GM19397 (cell line): ENCODE results near the gene MEDAG.
"Not testable (repeated sequence)": the region's sequence is repeated elsewhere in the genome, so short reads cannot be mapped to it uniquely, and the experiment has no call there.

Experiments used
- ATAC-seq: cut with Tn5 transposase; IDR thresholded peaks from one replicate; pipeline ENCODE4 v1.9.1; 2021; ENCODE audit warnings: mild to moderate bottlenecking, moderate library complexity; ENCODE audit not compliant: unreplicated experiment

Gene MEDAG

GRCh38 chr13:30906411-30907051 is 460 bp downstream of the MEDAG start:
- ATAC-seq: no peak

GRCh38 chr13:30907121-30907861 is 1.2 kb downstream of the MEDAG start:
- ATAC-seq: no peak

GRCh38 chr13:30908416-30908980 is 2.4 kb downstream of the MEDAG start:
- ATAC-seq: no peak

DNA sequence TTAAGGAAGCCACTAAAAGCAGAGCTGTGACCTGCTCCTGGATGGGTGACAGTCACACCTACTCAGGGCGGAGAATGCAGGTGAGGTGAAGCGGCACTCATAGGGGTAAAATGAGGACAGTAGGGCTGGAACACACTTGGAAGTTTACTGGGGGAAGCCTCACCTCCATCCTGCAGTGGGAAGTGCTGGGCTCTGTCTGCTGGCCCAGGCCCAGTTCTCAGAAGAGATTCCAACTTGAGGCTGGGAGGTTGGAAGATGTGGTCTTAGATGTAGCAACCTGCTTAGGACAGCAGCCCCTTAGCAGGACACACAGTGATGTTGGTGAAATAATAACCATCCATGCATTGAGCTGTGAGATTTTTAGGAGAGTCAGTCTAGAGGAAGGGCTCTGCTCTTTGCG is 4.6 kb downstream of the MEDAG start:
- no peak for ATAC-seq

- ATAC-seq: no peak
These were observed 9.8 kb downstream of the MEDAG start for GRCh38 chr13:30915691-30916541.

DNA sequence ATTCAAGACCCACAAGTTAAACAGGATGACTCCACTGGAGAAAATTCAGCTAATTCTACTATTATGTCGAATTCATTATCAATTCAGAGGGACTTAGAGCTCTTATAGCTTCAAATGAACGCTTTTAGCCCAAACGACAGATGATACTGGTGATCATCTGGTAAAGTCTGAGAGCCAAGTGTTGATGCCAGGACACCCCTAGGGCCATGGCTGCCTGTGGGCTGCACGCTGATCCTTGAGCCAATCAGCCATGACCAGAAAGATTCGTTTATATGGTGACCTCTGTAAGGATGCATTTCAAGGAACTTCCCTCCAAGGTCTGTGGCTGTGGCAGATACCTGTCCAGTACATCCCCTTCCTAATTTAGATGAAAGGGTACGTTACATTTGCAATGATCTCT is 10.9 kb downstream of the MEDAG start:
- ATAC-seq: no peak

- ATAC-seq: no peak
These were observed 12.8 kb downstream of the MEDAG start for GRCh38 chr13:30918662-30919405.

- no peak for ATAC-seq
These were observed 14.3 kb downstream of the MEDAG start for GRCh38 chr13:30920162-30920909.

GRCh38 chr13:30923418-30923817 is 17.3 kb downstream of the MEDAG start:
- no peak for ATAC-seq

DNA sequence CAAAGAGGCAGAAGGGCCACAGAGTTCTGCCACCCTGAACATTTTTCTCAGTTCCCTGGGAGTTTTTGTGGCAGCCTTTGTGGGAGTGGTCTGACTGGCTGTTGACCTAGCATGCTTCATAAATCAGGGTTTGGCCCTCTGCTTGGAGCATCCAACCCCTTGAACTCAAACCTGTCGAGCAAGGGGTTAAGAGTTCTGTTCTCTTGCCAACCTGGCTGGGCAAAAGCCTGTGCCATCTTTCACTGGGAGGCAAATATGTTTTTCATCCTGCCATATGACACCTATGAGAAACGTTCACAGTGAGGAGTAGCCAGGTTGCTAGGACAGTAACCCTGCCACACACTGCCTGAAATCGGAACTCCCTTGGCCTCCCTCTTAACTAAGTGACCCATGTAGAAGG is 18.6 kb downstream of the MEDAG start:
- ATAC-seq: no peak

DNA sequence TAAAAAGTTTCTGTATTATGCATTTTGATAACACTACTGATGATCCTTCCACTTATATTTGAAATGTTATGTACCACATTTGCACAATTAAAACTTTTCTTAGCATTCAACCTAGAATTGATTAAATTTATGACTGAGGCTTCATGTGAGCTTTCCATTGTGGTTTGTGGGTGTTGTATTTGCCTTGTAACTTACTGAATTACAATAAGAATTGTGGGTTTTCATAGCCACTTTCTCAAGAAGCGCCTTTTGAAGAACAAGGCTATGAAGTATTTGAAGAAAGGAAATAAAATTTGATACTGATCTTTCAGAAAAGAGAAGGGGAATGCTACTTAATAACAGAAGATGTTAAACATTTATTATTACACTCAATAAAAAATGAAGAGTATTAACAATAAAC is 19.4 kb downstream of the MEDAG start:
- no peak for ATAC-seq

- no peak for ATAC-seq
These were observed 20.7 kb downstream of the MEDAG start for GRCh38 chr13:30926781-30927180.

- ATAC-seq: not testable (repeated sequence)
These were observed 21.1 kb downstream of the MEDAG start for GRCh38 chr13:30927188-30927587.

- ATAC-seq: no peak
These were observed 21.5 kb downstream of the MEDAG start for GRCh38 chr13:30927595-30927994.

DNA sequence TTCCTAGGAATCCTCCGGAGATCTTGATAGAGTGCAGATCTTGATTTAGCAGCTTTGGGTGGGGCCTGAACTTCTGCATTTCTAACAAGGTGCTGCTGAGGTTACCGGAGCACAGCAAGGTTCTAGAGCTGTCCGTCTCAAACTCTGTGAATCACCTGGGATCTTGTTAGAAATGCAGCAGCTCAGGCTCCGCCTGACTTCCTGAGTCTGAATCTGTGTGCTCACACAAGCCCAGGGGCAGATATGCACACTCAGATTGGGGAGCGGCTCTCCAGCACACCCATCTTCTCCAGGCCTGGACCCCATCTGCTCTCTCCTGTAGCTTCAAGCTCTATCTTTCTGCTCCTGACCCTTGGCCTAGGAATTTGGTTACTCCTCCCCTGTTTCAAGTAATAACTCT is 22.9 kb downstream of the MEDAG start:
- no peak for ATAC-seq

DNA sequence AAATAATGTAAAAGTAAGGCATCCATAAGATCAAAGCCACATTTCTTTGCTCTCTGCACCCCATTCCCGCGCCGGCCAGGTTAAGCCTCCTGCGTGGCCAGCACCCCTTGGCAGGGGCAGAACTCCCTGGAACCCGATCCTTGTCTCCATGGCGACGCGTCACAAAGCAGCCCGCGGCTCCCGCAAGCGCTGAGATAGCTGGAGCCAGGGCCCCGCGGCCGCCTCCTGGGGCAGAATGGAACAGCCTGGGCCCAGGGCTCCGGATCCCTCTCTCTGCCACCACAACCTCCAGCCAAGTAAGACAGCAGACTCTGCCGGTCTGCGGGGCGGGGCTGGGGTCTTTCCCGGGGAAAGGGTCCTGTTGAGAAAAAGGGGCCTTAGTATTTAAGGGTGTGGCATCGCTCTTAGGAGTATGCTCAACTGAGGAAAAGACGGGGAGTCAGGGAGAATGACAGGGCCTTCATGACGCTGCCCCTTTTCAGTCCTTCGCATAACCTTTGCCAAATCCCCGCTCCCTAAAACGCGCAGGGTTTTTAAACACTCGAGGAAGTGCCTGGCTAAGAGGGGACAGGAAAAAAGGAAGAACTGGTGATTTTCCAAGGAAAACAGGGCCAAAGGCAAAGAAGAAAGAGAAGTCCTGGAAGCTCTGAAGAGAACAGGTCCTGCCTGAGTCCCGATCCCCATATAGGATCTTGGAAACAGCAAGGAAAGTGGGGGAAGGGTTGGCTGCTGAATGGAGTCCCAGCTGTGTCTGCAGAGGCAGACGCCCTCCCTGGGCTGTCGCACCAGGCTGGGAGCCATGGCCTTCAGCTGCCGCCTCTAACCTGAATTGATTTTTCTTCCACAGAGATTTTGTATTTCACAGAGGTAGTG is 26.6 kb downstream of the MEDAG start, which contains the start of gene TEX26:
Gene TEX26, plus strand, starts transcription at position 176 of the 873 bp plus-strand sequence. Its CDS starts 60 bp downstream, at position 236.
- no peak for ATAC-seq

- ATAC-seq: no peak
These were observed 27.2 kb downstream of the MEDAG start for GRCh38 chr13:30933354-30933670.

DNA sequence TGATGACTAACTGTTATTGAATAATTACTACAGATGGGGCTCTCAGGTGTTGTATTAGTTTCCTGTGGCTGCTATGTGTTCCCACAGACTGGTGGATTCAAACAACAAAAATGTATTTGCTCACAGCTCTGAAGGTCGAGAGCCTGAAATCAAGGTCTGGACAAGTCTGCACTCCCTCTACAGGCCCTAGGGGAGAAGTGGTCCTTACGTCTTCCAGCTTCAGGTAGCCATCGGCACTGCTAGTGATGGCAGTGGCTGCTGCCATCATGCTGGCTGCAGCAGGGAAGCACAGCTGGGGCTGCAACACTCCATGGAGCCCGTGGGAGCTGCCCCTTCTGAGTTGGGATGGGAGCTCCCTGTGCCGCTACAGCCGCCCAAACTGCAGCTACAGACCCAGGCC is 28.3 kb downstream of the MEDAG start:
- ATAC-seq: no peak

GRCh38 chr13:30934803-30935202 is 28.7 kb downstream of the MEDAG start:
- no peak for ATAC-seq
